Neutrophil (primary cell): ENCODE data around the gene EOLA1.
"Not testable (repeated sequence)": the region's sequence is repeated elsewhere in the genome, so short reads cannot be mapped to it uniquely, and the experiment has no call there.

Experiments used
- H3K27ac ChIP-seq: fragments of 200-600 bp; sonication (generic); 2 replicates; pipeline ENCODE4 v1.5.1; 2016; ENCODE audit warnings: mild to moderate bottlenecking, moderate library complexity
- H3K27me3 ChIP-seq: fragments of 200-600 bp; sonication (generic); 2 replicates; pipeline ENCODE4 v1.6.0; 2016; ENCODE audit warnings: mild to moderate bottlenecking
- H3K36me3 ChIP-seq: fragments of 200-600 bp; sonication (generic); 2 replicates; pipeline ENCODE4 v1.5.1; 2017
- H3K4me1 ChIP-seq, 2 experiments: fragments of 200-600 bp in 1 of 2; sonication (generic) in 1 of 2; 1 replicate in 1 of 2; 2 replicates in 1 of 2; pipeline versions ENCODE4 v1.5.1 to v1.6.1; 2013 to 2016; ENCODE audit warnings: low read depth in 1 of 2, low read length in 1 of 2, mild to moderate bottlenecking in 1 of 2, moderate library complexity in 1 of 2; ENCODE audit not compliant: control insufficient read depth in 1 of 2, insufficient read depth in 1 of 2
- H3K4me3 ChIP-seq, 2 experiments: fragments of 200-600 bp in 1 of 2; sonication (generic) in 1 of 2; 1 replicate in 1 of 2; 2 replicates in 1 of 2; pipeline ENCODE4 v1.5.1; 2013 to 2016; ENCODE audit warnings: low read depth in 1 of 2, low read length in 1 of 2, mild to moderate bottlenecking in 1 of 2, moderate library complexity in 1 of 2
- H3K9me3 ChIP-seq: fragments of 200-600 bp; sonication (generic); 2 replicates; pipeline ENCODE4 v1.5.1; 2016
- CTCF ChIP-seq: fragments of 200-600 bp; sonication (generic); IDR thresholded peaks from 2 replicates; pipeline ENCODE4 v1.5.1; 2016; ENCODE audit warnings: antibody characterized with exemption

Gene EOLA1

GRCh38 chrX:149497054-149497453, 43.8 kb upstream of the EOLA1 start:
- no peak overlapping the region for H3K27ac ChIP-seq
- no peaks in the 10 kb centered on the region for H3K9me3 ChIP-seq
- no peak for TF ChIP-seq CTCF
- peaks cover 100% of the 10 kb centered on the region for H3K36me3 ChIP-seq
- H3K27me3 ChIP-seq, result no peaks in the 10 kb centered on the region
- H3K4me1 ChIP-seq, result peaks cover 0 to 2% of the 10 kb centered on the region in 2 experiments
- H3K4me3 ChIP-seq, result no peak overlapping the region

- Histone ChIP-seq H3K4me3 (no peak overlapping the region), H3K27me3 (no peaks in the 10 kb centered on the region), H3K27ac (no peak overlapping the region), H3K36me3 (peaks cover 100% of the 10 kb centered on the region), H3K4me1 (peaks cover 5 to 8% of the 10 kb centered on the region in 2 experiments), H3K9me3 (no peaks in the 10 kb centered on the region)
- TF ChIP-seq CTCF, result no peak
Observed at GRCh38 chrX:149497626-149498025, 43.2 kb upstream of the EOLA1 start.

GRCh38 chrX:149498767-149499166, 42.0 kb upstream of the EOLA1 start:
- Histone ChIP-seq H3K27ac (no peak overlapping the region), H3K4me3 (no peak overlapping the region), H3K36me3 (peaks cover 93% of the 10 kb centered on the region), H3K4me1 (peaks cover 11 to 12% of the 10 kb centered on the region in 2 experiments), H3K9me3 (no peaks in the 10 kb centered on the region), H3K27me3 (no peaks in the 10 kb centered on the region)
- no peak for TF ChIP-seq CTCF

GRCh38 chrX:149499766-149500165, 41.0 kb upstream of the EOLA1 start:
- TF ChIP-seq CTCF, result no peak
- Histone ChIP-seq H3K4me3 (no peak overlapping the region), H3K36me3 (peaks cover 83% of the 10 kb centered on the region), H3K4me1 (peaks cover 12 to 18% of the 10 kb centered on the region in 2 experiments), H3K9me3 (no peaks in the 10 kb centered on the region), H3K27ac (no peak overlapping the region), H3K27me3 (no peaks in the 10 kb centered on the region)

GRCh38 chrX:149502923-149503322, 37.9 kb upstream of the EOLA1 start:
- Histone ChIP-seq H3K4me1 (peaks cover 12 to 24% of the 10 kb centered on the region in 2 experiments), H3K27ac (peak overlapping the region; percentile 96), H3K4me3 (peak overlapping the region; percentile 12 to 35), H3K36me3 (peaks cover 51% of the 10 kb centered on the region)
- H3K27me3 ChIP-seq, H3K9me3 ChIP-seq: not testable (repeated sequence)

- H3K27me3 ChIP-seq, H3K9me3 ChIP-seq: not testable (repeated sequence)
- H3K36me3 ChIP-seq, result peaks cover 46% of the 10 kb centered on the region
- H3K27ac ChIP-seq, result peak overlapping the region; percentile 96
- H3K4me3 ChIP-seq, result peak overlapping the region; percentile 72 to 83
- peaks cover 12 to 24% of the 10 kb centered on the region in 2 experiments for H3K4me1 ChIP-seq
Observed at GRCh38 chrX:149503446-149503845, 37.4 kb upstream of the EOLA1 start.
